ENCODE results near the gene SLC35G2.

Gene SLC35G2

DNA sequence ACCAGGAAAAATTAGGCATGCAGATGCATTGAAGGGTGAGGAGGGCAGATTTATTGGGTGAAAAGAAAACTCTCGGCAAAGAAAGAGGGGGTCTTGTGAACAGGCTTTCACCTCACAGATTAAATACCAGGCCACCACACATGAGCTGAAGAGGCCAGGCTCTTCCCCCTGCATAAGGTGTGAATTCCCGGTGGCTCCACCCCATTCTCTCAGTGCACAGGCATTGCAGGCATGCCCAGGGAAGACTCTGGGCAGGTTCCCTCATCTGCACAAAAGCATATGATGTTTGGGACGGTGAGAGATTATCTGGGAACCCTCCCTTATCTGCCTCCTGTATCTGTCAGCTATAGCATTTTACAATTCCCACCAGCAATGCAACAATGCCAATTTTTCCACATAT, 7.2 kb upstream of the SLC35G2 start:
- no peak overlapping the region for H3K9ac ChIP-seq (ENCODE audit: low read depth, low read length)
- no peaks in the 10 kb centered on the region for H3K4me1 ChIP-seq (ENCODE audit: insufficient read depth, low read length)
- H3K9me3 ChIP-seq (ENCODE audit: control insufficient read depth, insufficient read depth, low read length), result no peaks in the 10 kb centered on the region; the same call in 1 of the 2 replicates
- H3K36me3 ChIP-seq (ENCODE audit: insufficient read depth, low read length), result no peaks in the 10 kb centered on the region

DNA sequence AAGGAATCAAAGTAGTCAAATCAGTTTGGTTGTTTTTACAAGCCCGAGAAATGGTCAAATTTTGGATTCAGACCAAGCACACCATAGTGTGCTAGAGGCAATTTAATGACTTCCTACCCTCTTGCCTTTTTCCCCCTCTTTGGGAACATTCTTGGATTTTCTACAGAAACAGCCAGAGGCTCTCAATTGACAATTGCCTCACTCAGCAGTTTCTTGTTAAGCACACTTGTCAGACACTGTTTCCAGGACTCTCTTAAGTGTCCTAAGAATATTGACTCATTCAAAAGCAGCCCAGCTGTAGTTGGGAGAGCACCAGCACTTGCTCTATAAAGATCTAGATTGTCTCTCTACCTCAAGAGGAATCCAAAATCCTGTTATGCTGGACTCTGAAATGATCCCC, 1.5 kb upstream of the SLC35G2 start:
- H3K9ac ChIP-seq (ENCODE audit: low read depth, low read length), result no peak overlapping the region
- H3K9me3 ChIP-seq (ENCODE audit: control insufficient read depth, insufficient read depth, low read length), result no peaks in the 10 kb centered on the region
- H3K4me1 ChIP-seq (ENCODE audit: insufficient read depth, low read length), result peaks cover 6% of the 10 kb centered on the region; the same call in 1 of the 2 replicates
- H3K36me3 ChIP-seq (ENCODE audit: insufficient read depth, low read length), result no peaks in the 10 kb centered on the region

DNA sequence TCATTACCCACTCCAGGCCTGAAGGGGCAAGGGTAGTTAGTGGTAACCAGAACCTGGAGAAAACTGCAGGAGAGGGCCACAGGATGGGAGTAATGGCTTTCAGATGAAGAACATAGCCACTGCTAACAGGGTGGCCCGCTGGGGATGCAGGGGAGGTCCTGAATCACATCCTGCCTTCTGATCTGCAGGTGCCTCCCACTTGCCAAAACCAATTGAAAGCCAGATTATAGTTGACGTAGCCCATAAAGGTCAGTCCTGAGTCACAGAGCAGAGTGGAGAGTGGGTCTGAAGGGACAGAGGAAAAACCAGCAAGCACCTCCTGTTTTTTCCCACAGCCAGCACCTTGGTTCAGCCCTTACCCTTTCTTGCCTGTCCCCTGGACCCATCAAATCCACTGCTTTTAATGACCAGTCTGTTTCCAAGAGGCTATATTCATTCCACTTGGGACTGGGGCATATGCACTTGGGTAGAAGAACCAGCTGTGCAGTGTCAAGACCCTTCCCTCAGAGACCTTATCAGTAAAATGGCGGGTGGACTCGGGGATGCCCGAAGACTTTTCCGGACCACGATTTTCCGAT, 646 bp upstream of the SLC35G2 start:
- H3K9ac ChIP-seq (ENCODE audit: low read depth, low read length), result peak overlapping the region; percentile 85
- H3K4me1 ChIP-seq (ENCODE audit: insufficient read depth, low read length), result peaks cover 6% of the 10 kb centered on the region; the same call in 1 of the 2 replicates
- no peaks in the 10 kb centered on the region for H3K36me3 ChIP-seq (ENCODE audit: insufficient read depth, low read length)
- no peaks in the 10 kb centered on the region; the same call in 1 of the 2 replicates for H3K9me3 ChIP-seq (ENCODE audit: control insufficient read depth, insufficient read depth, low read length)

DNA sequence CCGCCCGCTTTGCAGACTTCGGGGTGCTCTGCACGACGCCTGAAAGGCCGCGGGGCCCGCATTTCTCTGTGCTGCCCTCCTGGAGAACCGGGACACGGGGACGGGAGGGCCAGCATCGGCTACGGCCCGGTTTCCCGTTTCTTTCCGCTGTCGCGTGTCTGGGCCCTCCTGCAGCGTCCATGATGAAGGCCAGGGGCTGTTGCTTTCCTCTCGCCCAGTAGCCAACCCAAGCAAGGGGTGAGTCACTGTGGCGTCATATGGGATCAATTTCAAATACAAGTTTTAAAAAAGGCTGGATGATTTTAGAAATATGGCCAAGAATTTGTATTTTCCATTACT, 435 bp downstream of the SLC35G2 start:
- Histone ChIP-seq H3K9me3 (ENCODE audit: control insufficient read depth, insufficient read depth, low read length) (no peaks in the 10 kb centered on the region; the same call in 1 of the 2 replicates), H3K4me1 (ENCODE audit: insufficient read depth, low read length) (peaks cover 6% of the 10 kb centered on the region; the same call in 1 of the 2 replicates), H3K9ac (ENCODE audit: low read depth, low read length) (peak overlapping the region; percentile 85), H3K36me3 (ENCODE audit: insufficient read depth, low read length) (no peaks in the 10 kb centered on the region)

DNA sequence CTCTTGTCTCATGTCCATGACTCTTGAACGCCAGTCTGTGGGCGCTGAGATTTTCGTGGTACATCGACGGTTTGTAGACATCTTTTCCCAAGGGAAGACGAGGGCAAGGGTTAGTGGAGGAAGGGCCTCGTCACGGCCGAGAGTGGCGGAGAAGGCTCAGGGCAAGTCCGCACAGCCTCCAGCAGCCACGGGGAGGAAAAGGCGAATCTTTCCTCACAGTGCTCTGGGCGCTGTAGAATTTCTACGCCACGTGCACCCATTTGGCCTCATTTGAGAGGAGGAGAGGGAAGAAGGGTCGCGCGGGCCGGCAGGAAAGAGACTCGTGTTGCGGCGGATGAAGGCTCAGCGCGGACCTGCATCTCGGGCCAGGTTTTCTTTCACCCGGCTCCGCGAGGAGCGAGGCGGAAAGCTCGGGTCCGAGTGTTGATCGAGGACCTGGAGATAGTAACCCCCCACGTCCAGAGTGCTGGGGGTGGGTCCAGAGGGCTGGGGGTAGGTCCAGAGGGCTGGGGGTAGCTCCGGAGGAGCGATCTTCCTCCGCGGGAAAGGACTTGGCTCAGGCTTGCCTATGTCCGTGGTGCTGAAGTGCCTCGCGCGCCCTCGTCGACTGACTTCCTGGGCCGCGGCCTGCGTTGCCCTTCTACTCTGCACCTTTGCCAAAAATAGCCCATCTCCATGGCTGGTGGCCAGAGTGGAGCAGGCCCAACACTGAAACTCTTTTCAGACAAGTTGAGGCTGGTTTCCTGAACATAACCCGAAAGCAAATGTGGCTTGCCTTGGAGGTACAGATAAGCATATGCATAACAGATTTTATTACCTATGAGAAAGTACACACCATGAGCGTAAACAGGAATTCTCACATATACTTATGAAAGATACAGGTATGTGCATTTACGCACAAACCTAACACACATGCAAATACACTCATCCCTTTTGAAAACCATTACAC, 1.1 kb downstream of the SLC35G2 start:
- Histone ChIP-seq H3K4me1 (ENCODE audit: insufficient read depth, low read length) (peaks cover 6% of the 10 kb centered on the region; the same call in 1 of the 2 replicates), H3K9me3 (ENCODE audit: control insufficient read depth, insufficient read depth, low read length) (no peaks in the 10 kb centered on the region; the same call in 1 of the 2 replicates), H3K9ac (ENCODE audit: low read depth, low read length) (peak overlapping the region; percentile 85), H3K36me3 (ENCODE audit: insufficient read depth, low read length) (no peaks in the 10 kb centered on the region)

DNA sequence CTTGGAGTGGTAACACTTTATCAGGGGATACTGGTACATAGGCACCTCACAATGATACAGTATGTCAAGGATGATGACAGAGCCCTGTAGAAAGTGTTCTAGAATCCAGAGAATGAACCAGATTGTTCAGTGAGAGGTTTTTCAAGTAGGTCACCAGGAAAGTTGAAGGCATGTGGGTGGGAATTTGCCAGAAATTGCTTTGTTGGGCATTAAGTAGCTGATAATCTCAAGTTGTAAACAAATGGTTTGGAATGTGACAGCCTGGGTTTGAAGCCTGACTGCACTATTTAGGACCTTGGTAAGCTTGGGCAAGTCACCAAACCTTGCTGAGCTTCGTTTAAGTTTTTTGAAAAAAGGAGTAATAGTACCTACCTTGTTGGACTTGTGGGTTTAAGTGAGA, 12.5 kb downstream of the SLC35G2 start:
- no peaks in the 10 kb centered on the region for H3K4me1 ChIP-seq (ENCODE audit: insufficient read depth, low read length)

DNA sequence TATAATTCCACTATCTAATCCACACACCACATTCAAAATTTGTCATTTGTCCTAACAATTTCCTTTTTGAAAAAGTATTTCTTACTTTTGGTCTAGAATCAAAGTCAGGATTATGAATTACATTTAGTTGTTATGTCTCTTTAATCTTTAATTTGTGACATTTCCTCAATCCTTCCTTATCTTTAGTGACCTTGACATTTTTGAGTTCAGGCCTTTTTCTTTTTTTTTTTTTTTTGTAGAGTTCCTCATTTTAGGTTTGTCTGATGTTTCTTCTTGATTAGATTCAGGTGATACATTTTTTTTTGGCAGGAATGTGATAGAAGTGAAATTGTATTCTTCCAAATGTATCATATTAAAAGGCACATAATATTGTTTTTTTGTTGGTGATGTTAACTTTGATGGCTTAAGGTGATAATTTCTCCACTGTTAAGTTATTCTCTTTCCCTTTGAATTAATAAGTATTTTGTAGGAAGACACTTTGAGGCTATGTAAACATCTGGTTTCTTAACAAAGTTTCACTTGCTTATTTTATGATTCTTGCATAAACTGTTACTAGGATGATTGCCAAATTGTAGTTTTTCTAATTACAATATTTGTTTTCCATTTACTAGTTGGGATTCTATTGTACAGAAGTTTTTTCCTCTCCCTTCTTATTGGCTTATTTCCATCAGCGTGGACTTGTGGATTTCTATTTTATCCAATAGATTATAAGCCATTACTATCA, 16.3 kb downstream of the SLC35G2 start:
- no peak overlapping the region for H3K9ac ChIP-seq (ENCODE audit: low read depth, low read length)
- no peaks in the 10 kb centered on the region for H3K36me3 ChIP-seq (ENCODE audit: insufficient read depth, low read length)
- H3K9me3 ChIP-seq (ENCODE audit: control insufficient read depth, insufficient read depth, low read length), result no peaks in the 10 kb centered on the region
- peaks cover 17% of the 10 kb centered on the region for H3K4me1 ChIP-seq (ENCODE audit: insufficient read depth, low read length)

More for the DNA sequence above, 12.5 kb downstream of the SLC35G2 start:
- Histone ChIP-seq H3K9ac (ENCODE audit: low read depth, low read length) (no peak overlapping the region), H3K9me3 (ENCODE audit: control insufficient read depth, insufficient read depth, low read length) (no peaks in the 10 kb centered on the region), H3K36me3 (ENCODE audit: insufficient read depth, low read length) (no peaks in the 10 kb centered on the region)

DNA sequence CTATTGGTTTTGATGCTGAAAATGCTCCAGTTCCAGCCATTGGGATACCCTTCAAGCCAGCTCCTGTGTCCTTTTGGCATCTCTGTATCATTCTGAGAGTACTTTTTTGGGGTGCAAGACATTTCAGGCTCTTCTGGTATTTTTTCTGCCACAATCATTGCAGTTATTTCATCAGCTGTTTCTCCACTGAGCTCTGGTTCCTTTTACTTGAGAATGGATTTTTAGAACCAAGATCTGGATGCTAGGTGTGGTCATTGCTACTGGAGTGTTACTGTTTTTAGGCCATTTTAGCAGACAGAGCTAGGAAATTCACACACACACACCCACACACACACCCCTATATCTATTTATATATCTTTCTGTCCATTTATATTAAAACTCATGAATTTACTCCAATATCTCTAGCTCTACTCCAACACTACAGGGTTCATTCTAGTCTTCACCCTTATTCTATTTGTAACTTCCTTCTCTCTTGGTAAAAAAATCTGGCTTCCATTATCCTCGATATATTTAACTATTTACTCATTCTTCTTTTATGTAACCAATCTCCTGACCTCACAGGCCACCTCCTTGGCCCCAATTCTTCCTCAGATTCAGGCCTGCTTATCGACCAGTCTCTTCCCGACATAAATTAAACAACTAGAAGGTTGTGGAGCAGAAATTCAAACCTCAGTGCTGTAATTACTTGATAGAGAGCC, 17.0 kb downstream of the SLC35G2 start:
- Histone ChIP-seq H3K4me1 (ENCODE audit: insufficient read depth, low read length) (peaks cover 17% of the 10 kb centered on the region), H3K9ac (ENCODE audit: low read depth, low read length) (no peak overlapping the region), H3K9me3 (ENCODE audit: control insufficient read depth, insufficient read depth, low read length) (no peaks in the 10 kb centered on the region), H3K36me3 (ENCODE audit: insufficient read depth, low read length) (no peaks in the 10 kb centered on the region)

DNA sequence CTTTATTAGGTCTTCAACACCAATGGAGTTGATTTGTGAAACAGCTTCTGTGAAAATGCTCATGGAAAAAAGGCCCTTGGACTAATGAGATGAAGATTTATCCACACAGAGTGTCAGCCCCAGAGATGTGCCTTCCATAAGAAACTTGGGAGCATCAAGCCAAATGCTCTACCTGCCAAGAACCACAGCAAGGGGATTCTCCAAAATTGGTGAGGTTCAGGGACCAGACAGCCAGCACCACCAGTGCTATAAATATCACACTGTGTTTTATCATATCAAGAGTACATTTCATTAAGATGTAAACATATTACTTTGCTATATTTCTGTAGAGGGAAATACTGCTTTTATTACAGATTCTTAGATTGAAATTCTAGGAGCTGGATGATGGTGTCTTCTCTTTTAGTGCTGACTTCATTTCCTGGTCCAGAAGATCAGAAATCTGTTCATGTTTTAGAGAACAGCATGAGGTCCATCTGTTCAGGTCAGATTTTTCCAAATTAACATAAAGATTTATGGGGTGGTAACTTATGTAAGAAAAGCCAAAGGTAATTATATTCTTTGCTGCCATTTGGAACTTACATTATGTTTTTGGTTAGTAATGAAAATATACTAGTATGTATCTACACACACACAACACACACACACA, 17.7 kb downstream of the SLC35G2 start:
- Histone ChIP-seq H3K36me3 (ENCODE audit: insufficient read depth, low read length) (no peaks in the 10 kb centered on the region), H3K9ac (ENCODE audit: low read depth, low read length) (no peak overlapping the region), H3K9me3 (ENCODE audit: control insufficient read depth, insufficient read depth, low read length) (no peaks in the 10 kb centered on the region), H3K4me1 (ENCODE audit: insufficient read depth, low read length) (peaks cover 17% of the 10 kb centered on the region)

DNA sequence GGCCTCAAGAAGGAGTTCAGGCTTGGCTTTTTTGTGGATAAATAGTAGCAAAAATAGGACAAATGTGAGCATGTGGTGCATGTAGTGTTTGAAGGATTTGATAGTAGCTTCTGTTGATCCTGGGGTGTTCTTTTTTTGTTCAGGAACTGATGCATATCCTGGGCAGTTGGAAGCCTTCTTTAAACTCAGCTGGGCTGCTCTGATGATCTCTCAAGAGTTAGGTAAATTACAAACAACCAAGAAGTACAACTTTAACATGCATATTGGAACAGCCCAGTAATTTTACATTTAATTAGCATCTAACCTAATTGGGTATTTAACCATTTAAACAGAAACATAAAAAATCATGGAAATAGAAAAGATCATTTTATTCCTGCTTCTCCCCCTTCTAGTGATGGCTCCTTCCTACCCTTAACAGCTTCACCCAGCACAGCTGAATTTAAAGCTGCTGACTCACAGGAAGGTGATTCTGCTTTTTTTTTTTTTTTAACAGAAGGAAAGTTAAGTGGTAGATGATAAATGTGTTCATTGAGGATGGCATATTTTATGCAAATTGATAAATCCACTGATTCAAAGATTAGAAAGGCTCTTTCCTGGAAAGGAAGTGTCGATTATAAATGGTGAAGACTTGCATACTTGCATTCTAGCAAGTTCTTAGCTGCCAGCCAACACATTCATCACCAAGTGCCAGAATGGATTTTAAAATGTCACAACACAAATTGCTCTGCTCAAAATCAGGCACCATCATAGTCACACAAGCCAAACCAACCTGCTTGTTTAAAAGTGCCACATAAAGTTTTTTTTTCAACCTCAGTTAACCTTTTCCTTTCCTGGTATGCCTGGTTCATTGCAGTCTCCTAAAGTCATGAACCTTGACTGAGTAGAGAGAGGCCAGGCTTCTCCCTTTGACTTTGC, 20.0 kb downstream of the SLC35G2 start:
- no peak overlapping the region for H3K9ac ChIP-seq (ENCODE audit: low read depth, low read length)
- peaks cover 17% of the 10 kb centered on the region for H3K4me1 ChIP-seq (ENCODE audit: insufficient read depth, low read length)
- no peaks in the 10 kb centered on the region for H3K9me3 ChIP-seq (ENCODE audit: control insufficient read depth, insufficient read depth, low read length)
- 0 out of 2 replicates have a peak, but pooled peaks cover 7% of the 10 kb centered on the region for H3K36me3 ChIP-seq (ENCODE audit: insufficient read depth, low read length)

DNA sequence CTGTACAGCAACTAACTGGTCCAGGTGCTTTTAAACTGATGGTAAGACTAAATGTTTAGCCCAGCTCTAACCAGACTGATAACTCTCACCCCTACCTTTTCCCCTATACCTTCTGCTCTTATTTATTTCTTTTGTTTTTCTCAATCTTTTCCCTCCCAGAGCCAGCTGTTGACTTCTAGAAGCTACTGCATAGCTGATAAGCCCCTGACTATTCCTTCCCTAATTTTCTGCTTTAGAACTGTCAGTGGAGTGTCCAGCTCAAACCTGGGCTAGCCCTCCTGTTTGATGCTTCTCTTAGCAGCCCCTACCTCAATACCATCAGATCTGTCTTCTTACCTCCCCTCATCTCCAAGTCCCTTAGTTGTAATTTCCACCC, 20.6 kb downstream of the SLC35G2 start:
- H3K9ac ChIP-seq (ENCODE audit: low read depth, low read length), result no peak overlapping the region
- 0 out of 2 replicates have a peak, but pooled peaks cover 7% of the 10 kb centered on the region for H3K36me3 ChIP-seq (ENCODE audit: insufficient read depth, low read length)
- no peaks in the 10 kb centered on the region for H3K9me3 ChIP-seq (ENCODE audit: control insufficient read depth, insufficient read depth, low read length)
- peaks cover 17% of the 10 kb centered on the region for H3K4me1 ChIP-seq (ENCODE audit: insufficient read depth, low read length)

DNA sequence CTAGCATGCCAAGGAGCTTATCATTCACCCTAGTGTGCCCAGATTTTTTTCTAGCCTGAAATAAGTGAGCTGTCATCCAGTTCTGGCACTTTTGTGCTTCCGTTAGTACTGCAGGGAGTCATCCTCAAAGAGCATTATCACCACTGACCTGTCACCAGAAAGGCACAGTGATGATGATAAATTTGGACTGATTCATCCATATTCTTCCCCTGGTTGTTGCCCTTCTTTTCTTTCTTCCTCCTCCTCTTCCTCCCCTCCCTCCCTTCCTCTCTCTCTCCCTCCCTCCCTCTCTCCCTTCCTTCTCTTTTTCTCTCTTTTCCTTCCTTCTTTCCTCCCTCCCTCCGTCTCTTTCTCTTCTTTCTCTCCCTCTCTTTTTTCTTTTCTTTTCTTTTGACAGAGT, 21.3 kb downstream of the SLC35G2 start:
- Histone ChIP-seq H3K9ac (ENCODE audit: low read depth, low read length) (no peak overlapping the region), H3K9me3 (ENCODE audit: control insufficient read depth, insufficient read depth, low read length) (no peaks in the 10 kb centered on the region), H3K4me1 (ENCODE audit: insufficient read depth, low read length) (peaks cover 17% of the 10 kb centered on the region), H3K36me3 (ENCODE audit: insufficient read depth, low read length) (0 out of 2 replicates have a peak, but pooled peaks cover 7% of the 10 kb centered on the region)

DNA sequence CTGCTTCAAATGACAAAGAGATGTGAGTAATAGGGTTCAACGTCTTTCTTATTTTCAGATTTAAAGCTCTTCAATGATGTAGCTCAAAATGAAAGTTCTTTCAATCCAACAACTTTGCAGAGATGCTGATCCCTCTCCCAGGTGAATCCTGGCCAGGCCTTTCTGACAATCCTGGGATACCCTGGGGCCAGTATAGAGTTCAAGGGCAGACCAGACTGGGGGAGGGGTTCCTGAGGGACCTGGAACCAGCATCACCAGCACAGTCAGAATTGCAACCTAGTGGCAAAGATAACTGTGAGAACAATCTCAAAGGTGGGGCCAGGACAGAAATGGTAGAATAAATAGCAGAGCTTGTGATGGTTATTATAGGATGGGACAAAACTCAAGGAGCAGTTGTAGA, 23.4 kb downstream of the SLC35G2 start:
- no peak overlapping the region for H3K9ac ChIP-seq (ENCODE audit: low read depth, low read length)
- H3K9me3 ChIP-seq (ENCODE audit: control insufficient read depth, insufficient read depth, low read length), result no peaks in the 10 kb centered on the region
- 0 out of 2 replicates have a peak, but pooled peaks cover 10% of the 10 kb centered on the region for H3K36me3 ChIP-seq (ENCODE audit: insufficient read depth, low read length)
- H3K4me1 ChIP-seq (ENCODE audit: insufficient read depth, low read length), result peaks cover 17% of the 10 kb centered on the region

All from ES-I3 (cell line).